Stimulated activated naive CD8-positive, alpha-beta T cell treated with anti-CD3 and anti-CD28 coated beads, Interleukin-15, Interleukin-2, amounts not matched to agents 100 U/mL and 50 U/mL, for 24 hours (primary cell): Measurements from ENCODE around the gene ZBTB2.
A peak's percentile ranks its signal among the peaks of the same experiment; 100 is the strongest.
"Not testable (repeated sequence)": the region's sequence is repeated elsewhere in the genome, so short reads cannot be mapped to it uniquely, and the experiment has no call there.

Experiments used
- ATAC-seq: fragments of 150-1000 bp; cut with Tn5 transposase; one replicate; pipeline ENCODE4 v1.10.0; 2021
- DNase-seq: peaks from one replicate; pipeline ENCODE4 v3.0.0; 2021

Gene ZBTB2

DNA sequence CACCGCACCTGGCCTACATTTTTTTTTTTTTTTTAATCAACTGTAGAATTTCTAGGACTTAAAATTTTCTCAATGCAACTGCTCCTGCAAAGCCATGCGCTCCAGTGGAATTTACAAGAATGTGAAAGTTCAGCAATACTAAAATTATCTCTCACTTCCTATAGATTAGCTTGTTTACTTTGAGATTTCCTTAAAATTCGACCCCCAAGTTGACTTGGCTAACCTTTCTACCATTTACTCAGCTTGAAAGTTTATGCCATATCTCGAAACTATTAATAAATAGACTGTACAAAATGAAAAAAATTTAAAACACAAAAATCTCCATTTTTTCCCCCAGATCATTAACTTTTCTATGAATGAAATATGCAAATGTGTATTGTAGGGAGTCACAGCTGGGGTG is 64.3 kb downstream of the ZBTB2 start:
- ATAC-seq (no peak), DNase-seq (no peak)

GRCh38 chr6:151326116-151326825 is 65.1 kb downstream of the ZBTB2 start:
- ATAC-seq (no peak), DNase-seq (no peak)

- DNase-seq (peak; percentile 25), ATAC-seq (peak; percentile 55)
These were observed 66.0 kb downstream of the ZBTB2 start for GRCh38 chr6:151325075-151326050.

DNA sequence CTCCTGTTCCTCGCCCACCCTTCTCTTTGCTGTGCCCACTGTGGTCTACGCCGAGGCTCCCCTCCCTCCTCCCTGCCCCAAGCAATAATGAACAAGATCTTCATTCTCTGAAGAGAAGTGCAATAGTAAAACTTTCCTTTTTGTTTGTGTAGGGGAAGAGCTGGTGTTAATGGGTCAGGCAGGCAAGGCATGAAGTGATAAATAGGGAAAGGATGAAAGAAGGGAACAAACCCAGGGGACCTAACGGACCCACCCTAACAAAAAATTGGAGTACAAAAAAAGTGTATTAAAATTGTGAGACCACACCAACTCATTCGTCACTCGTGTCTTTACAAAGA is 66.9 kb downstream of the ZBTB2 start:
- DNase-seq (no peak), ATAC-seq (no peak)

- DNase-seq, result peak; percentile 75
- ATAC-seq, result peak; percentile 63
These were observed 67.4 kb downstream of the ZBTB2 start for GRCh38 chr6:151323791-151324487.

DNA sequence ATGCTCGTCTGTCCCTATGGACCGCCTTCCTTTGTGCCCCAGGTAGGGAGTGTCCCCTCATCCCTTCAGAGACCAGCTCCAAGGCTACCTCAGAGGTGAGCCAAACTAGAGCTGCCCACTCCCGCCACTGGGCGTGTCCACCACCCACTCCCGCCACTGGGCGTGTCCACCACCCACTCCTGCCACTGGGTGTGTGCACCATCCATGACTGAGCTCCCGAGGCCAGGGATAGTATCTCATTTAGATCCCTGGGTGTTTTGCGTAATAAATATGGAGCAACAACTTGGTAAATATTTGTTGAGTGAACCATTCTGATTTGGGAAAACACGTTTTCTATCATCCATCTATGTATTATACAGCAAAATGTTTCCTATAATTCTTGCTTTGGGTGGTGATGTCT is 68.8 kb downstream of the ZBTB2 start:
- ATAC-seq (no peak), DNase-seq (no peak)

DNA sequence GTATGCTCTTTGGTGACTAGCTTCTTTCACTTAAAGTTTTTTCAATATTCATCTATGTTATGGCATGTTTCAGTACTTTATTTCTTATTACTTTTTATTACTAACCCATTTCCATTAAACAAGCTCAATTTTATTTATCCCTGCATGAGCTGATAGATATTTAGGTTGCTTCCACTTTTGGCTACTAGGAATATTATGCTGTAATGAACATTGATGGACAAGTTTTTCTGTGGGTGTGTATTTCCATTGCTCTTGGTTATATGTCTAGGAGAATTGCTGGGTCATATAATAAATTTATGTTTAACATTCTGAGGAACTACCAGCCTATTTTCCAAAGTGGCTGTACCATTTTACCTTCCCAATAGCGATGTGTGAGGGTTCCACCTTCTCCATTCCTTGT is 69.9 kb downstream of the ZBTB2 start:
- no peak for DNase-seq
- ATAC-seq, result no peak

- DNase-seq (no peak), ATAC-seq (no peak)
These were observed 71.2 kb downstream of the ZBTB2 start for GRCh38 chr6:151320140-151320539.

DNA sequence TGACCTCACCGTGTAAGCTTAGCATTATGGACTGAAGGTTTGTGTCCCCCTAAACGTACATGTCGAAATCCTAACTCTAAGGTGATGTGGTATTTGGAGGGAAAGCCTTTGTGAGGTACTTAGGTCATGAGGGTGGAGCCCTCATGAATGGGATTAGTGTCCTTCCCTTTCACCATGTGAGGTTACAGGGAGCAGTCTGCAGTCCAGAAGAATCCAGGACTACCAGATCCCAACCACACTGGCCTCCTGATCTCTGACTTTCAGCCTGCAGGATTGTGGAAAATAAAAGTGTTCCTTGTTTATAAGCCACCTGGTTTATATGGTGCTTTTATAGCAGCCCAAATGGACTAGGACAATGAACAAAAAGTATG is 73.4 kb downstream of the ZBTB2 start:
- ATAC-seq, result no peak
- DNase-seq, result no peak

DNA sequence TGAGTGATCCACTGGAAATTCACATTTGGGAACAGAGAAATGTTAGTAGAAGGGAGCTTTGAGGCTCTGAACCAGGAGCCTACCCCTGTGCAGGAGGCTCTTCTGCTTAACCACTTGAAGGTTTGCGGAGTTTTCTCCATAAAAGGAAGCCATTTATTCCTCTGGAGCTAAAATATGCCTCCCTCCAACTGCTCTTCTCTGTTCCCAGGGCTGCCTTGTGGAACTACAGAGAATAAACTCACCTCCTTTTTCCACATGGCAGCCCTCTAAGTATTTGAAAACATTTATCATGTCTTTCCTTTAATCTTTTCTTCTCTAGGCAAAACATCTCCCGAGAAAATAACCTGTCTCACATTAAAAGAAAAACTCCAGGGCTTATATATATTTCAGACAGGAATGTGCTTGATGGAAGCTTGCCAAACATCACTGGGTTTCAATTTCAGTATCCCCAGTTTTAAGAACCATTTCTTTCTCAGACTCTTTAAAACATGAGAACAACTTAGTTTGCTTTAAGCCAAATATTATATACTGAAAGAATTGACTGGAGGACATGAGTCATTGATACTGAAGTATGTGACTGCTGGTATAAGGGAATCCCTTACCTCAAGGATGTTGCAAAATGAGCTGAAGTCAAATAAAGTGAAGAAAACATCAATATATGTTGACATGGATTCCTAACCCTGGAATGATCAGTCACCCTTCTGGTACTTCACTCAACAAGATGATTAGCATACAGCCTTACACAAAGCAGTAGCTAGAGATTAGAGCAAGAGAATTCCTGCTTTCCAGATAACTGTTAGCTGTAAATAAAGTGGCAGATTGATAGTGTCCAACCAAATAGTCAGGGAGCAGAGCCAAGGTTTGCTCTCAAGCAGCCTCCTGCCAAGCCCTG is 74.0 kb downstream of the ZBTB2 start:
- ATAC-seq, result no peak
- no peak for DNase-seq

GRCh38 chr6:151315661-151316060 is 75.7 kb downstream of the ZBTB2 start:
- DNase-seq, ATAC-seq: not testable (repeated sequence)
